SU-DHL-6 (cell line): ENCODE measurements around the gene RIPOR2.

ENCODE experiments used
- H2AFZ ChIP-seq: fragments of 200-600 bp; sonication (generic); 2 replicates; pipeline ENCODE4 v1.6.1; 2014; ENCODE audit warnings: low read depth, mild to moderate bottlenecking, moderate library complexity, mixed read lengths, antibody characterized with exemption, low read length; ENCODE audit not compliant: severe bottlenecking
- H3F3A ChIP-seq: fragments of 200-600 bp; shearing (Covaris generic); 2 replicates; pipeline ENCODE4 v1.6.0; 2016; ENCODE audit warnings: antibody characterized with exemption, mild to moderate bottlenecking; ENCODE audit not compliant: insufficient read depth
- H3K27ac ChIP-seq: fragments of 200-600 bp; sonication (generic); 2 replicates; pipeline ENCODE4 v1.5.1; 2016; ENCODE audit warnings: low read depth, mild to moderate bottlenecking, low read length, moderate library complexity, mixed read lengths
- H3K27me3 ChIP-seq: fragments of 200-600 bp; sonication (generic), shearing (Covaris generic); 2 replicates; pipeline ENCODE4 v1.6.0; 2014; ENCODE audit warnings: mild to moderate bottlenecking, low read length
- H3K36me3 ChIP-seq: fragments of 200-600 bp; sonication (generic); 2 replicates; pipeline ENCODE4 v1.6.1; 2014; ENCODE audit warnings: mild to moderate bottlenecking, low read length, mixed read lengths
- H3K4me2 ChIP-seq: fragments of 300-600, 200-600 bp; shearing (Covaris generic), sonication (generic); 2 replicates; pipeline ENCODE4 v1.6.0; 2014; ENCODE audit warnings: low read length, low read depth, mild to moderate bottlenecking; ENCODE audit not compliant: poor library complexity, severe bottlenecking
- H3K4me3 ChIP-seq: fragments of 200-600 bp; sonication (generic); 2 replicates; pipeline ENCODE4 v1.5.1; 2014; ENCODE audit warnings: antibody characterized with exemption, low read length, mild to moderate bottlenecking, mixed read lengths; ENCODE audit not compliant: insufficient read depth, poor library complexity, severe bottlenecking
- H3K79me2 ChIP-seq: fragments of 200-600 bp; sonication (generic); 2 replicates; pipeline ENCODE4 v1.6.1; 2014; ENCODE audit warnings: mild to moderate bottlenecking, low read length, moderate library complexity; ENCODE audit not compliant: insufficient read depth
- H3K9ac ChIP-seq: fragments of 200-600 bp; sonication (generic); 2 replicates; pipeline ENCODE4 v1.7.0; 2014; ENCODE audit warnings: mild to moderate bottlenecking, low read length
- H3K9me2 ChIP-seq: fragments of 200-600 bp; sonication (generic); replicated peaks from 2 replicates; pipeline ENCODE4 v1.6.1; 2014; ENCODE audit warnings: low read length; ENCODE audit not compliant: insufficient read depth
- H3K9me3 ChIP-seq: fragments of 200-600 bp; sonication (generic); 2 replicates; pipeline ENCODE4 v1.6.1; 2014; ENCODE audit warnings: low read length, mixed read lengths; ENCODE audit not compliant: insufficient read depth
- H4K20me1 ChIP-seq: fragments of 200-600 bp; sonication (generic); 2 replicates; pipeline ENCODE4 v1.6.1; 2014; ENCODE audit warnings: low read depth, mild to moderate bottlenecking, antibody characterized with exemption, low read length, moderate library complexity, mixed read lengths
- CTCF ChIP-seq: fragments of 200-600 bp; sonication (generic); IDR thresholded peaks from one replicate; pipeline ENCODE4 v1.5.1; 2017; ENCODE audit warnings: antibody characterized with exemption, mild to moderate bottlenecking, low read length, moderate library complexity; ENCODE audit not compliant: insufficient read depth, poor library complexity, severe bottlenecking
- EZH2phosphoT487 ChIP-seq: fragments of 200-600 bp; sonication (generic), shearing (Covaris generic); conservative IDR thresholded peaks from 2 replicates; pipeline ENCODE4 v1.6.1; 2018; ENCODE audit warnings: mild to moderate bottlenecking, antibody characterized with exemption, low read length, moderate library complexity, mixed read lengths

The RIPOR2 gene

GRCh38 chr6:24874128-24874527 lies 61.6 kb downstream of the RIPOR2 start:
- no peak overlapping the region for H3K27ac ChIP-seq
- no peak overlapping the region for H3K9ac ChIP-seq
- no peak overlapping the region for H2AFZ ChIP-seq
- H3K27me3 ChIP-seq: no peaks in the 10 kb centered on the region
- H3K9me2 ChIP-seq: no peaks in the 10 kb centered on the region
- H3K79me2 ChIP-seq: peaks cover 53% of the 10 kb centered on the region
- no peaks in the 10 kb centered on the region for H4K20me1 ChIP-seq
- no peak overlapping the region for H3K4me2 ChIP-seq
- TF ChIP-seq EZH2phosphoT487 (no peak), CTCF (no peak)
- peaks cover 22% of the 10 kb centered on the region; the same call in 1 of the 2 replicates for H3F3A ChIP-seq
- no peak overlapping the region for H3K4me3 ChIP-seq
- H3K36me3 ChIP-seq: peaks cover 89% of the 10 kb centered on the region
- no peaks in the 10 kb centered on the region for H3K9me3 ChIP-seq

DNA sequence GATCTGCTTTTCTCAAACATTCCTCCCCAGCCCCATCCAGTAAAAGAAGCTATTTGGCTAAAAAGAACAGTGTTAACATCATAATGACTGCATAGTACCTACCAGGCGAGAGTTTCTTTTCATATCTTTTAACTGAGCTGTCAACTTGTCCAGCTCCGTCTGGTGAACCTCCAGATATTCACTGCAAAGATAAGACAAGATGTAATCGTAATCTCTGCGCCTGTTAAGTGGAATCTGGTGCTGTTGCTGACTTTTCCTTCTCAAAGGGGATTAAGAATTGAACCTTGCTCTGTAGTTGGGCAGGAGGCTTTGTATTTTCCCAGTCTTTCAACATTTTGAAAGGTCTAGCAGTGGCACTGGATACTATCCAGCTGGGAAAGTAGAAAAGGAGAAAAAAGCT lies 63.0 kb downstream of the RIPOR2 start:
- Histone ChIP-seq H4K20me1 (no peaks in the 10 kb centered on the region), H3K36me3 (peaks cover 91% of the 10 kb centered on the region), H3K27ac (no peak overlapping the region), H3K4me2 (no peak overlapping the region), H3K9me3 (no peaks in the 10 kb centered on the region), H3F3A (peaks cover 29% of the 10 kb centered on the region; the same call in 1 of the 2 replicates), H3K79me2 (peaks cover 39% of the 10 kb centered on the region), H3K9me2 (no peaks in the 10 kb centered on the region), H2AFZ (no peak overlapping the region), H3K27me3 (no peaks in the 10 kb centered on the region), H3K4me3 (no peak overlapping the region), H3K9ac (no peak overlapping the region)
- TF ChIP-seq EZH2phosphoT487: no peak
- no peak for TF ChIP-seq CTCF

- Histone ChIP-seq H3F3A (peaks cover 65% of the 10 kb centered on the region), H3K36me3 (peaks cover 88% of the 10 kb centered on the region), H3K4me2 (no peak overlapping the region)
These were observed 67.0 kb downstream of the RIPOR2 start for GRCh38 chr6:24868765-24869164.

More at GRCh38 chr6:24868765-24869164, 67.0 kb downstream of the RIPOR2 start:
- H3K9me2 ChIP-seq: no peaks in the 10 kb centered on the region
- H3K27ac ChIP-seq: peak overlapping the region; percentile 3; the same call in 1 of the 2 replicates
- no peaks in the 10 kb centered on the region for H3K9me3 ChIP-seq
- H3K9ac ChIP-seq: no peak overlapping the region
- H3K27me3 ChIP-seq: no peaks in the 10 kb centered on the region
- no peaks in the 10 kb centered on the region for H4K20me1 ChIP-seq
- TF ChIP-seq CTCF (no peak), EZH2phosphoT487 (no peak)
- peaks cover 8% of the 10 kb centered on the region for H3K79me2 ChIP-seq
- no peak overlapping the region for H3K4me3 ChIP-seq
- no peak overlapping the region for H2AFZ ChIP-seq
